BLaER1 treated with 17β-estradiol and CSF1 and Interleukin-3, amounts not matched to agents 10 nM and 100 nM (cell line): Measurements from ENCODE around the gene CIRBP.

Experiments used
- H3K27ac ChIP-seq, 11 experiments: shearing (Covaris generic); formaldehyde crosslinking; 2 replicates each; pipeline ENCODE4 v1.8.1; 2022
- H3K27me3 ChIP-seq, 11 experiments: shearing (Covaris generic); formaldehyde crosslinking; 2 replicates each; pipeline ENCODE4 v1.8.1; 2022
- H3K36me3 ChIP-seq, 11 experiments: shearing (Covaris generic); formaldehyde crosslinking; 2 replicates each; pipeline ENCODE4 v1.8.1; 2022
- H3K4me1 ChIP-seq, 10 experiments: shearing (Covaris generic); formaldehyde crosslinking; 2 replicates each; pipeline ENCODE4 v1.8.1; 2022
- H3K4me2 ChIP-seq, 11 experiments: shearing (Covaris generic); formaldehyde crosslinking; 2 replicates each; pipeline ENCODE4 v1.8.1; 2022
- H3K4me3 ChIP-seq, 10 experiments: shearing (Covaris generic); formaldehyde crosslinking; 2 replicates each; pipeline ENCODE4 v1.8.1; 2022
- H3K9ac ChIP-seq, 11 experiments: shearing (Covaris generic); formaldehyde crosslinking; 2 replicates each; pipeline ENCODE4 v1.8.1; 2022
- H3K9me3 ChIP-seq, 11 experiments: shearing (Covaris generic); formaldehyde crosslinking; replicated peaks in 1 of 11; 2 replicates each; pipeline ENCODE4 v1.8.1; 2022
- H4K20me1 ChIP-seq, 11 experiments: shearing (Covaris generic); formaldehyde crosslinking; 2 replicates each; pipeline ENCODE4 v1.8.1; 2022
- Cebpa-rat ChIP-seq, 11 experiments: shearing (Covaris generic); IDR thresholded peaks; 2 replicates each; pipeline ENCODE4 v1.8.1; 2022

CIRBP gene

GRCh38 chr19:1224047-1224825 is 44.9 kb upstream of the CIRBP start:
- no peaks in the 10 kb centered on the region for H3K27me3 ChIP-seq
- peak overlapping the region in 3 of 11 experiments; percentile 50 to 61 (median 52); a peak in 5 of 22 replicates for H3K4me2 ChIP-seq
- peak overlapping the region in 5 of 11 experiments; percentile 16 to 61 (median 44); a peak in 6 of 22 replicates for H3K9ac ChIP-seq
- no peak for TF ChIP-seq Cebpa-rat (IDR thresholded peaks at IDR 0.05)
- no peak overlapping the region; a peak in 1 of 22 replicates for H3K27ac ChIP-seq
- H3K9me3 ChIP-seq, result no peaks in the 10 kb centered on the region
- peaks cover 84 to 95% (median 90%) of the 10 kb centered on the region in 11 experiments for H3K36me3 ChIP-seq
- H3K4me1 ChIP-seq, result peaks cover 10 to 41% (median 15%) of the 10 kb centered on the region in 10 experiments; a peak in 18 of 20 replicates
- no peak overlapping the region for H3K4me3 ChIP-seq
- H4K20me1 ChIP-seq, result peaks cover 68 to 95% (median 79%) of the 10 kb centered on the region in 11 experiments

GRCh38 chr19:1224847-1225246 is 44.3 kb upstream of the CIRBP start:
- peak overlapping the region in 1 of 11 experiments; percentile 6; a peak in 1 of 22 replicates for H3K27ac ChIP-seq
- H3K27me3 ChIP-seq, result no peaks in the 10 kb centered on the region
- H3K4me2 ChIP-seq, result peak overlapping the region in 3 of 11 experiments; percentile 50 to 61 (median 52); a peak in 7 of 22 replicates
- H3K4me3 ChIP-seq, result no peak overlapping the region
- H3K9ac ChIP-seq, result peak overlapping the region in 5 of 11 experiments; percentile 16 to 61 (median 44); a peak in 7 of 22 replicates
- peaks cover 65 to 90% (median 76%) of the 10 kb centered on the region in 11 experiments for H4K20me1 ChIP-seq
- no peaks in the 10 kb centered on the region for H3K9me3 ChIP-seq
- TF ChIP-seq Cebpa-rat (IDR thresholded peaks at IDR 0.05), result no peak
- H3K4me1 ChIP-seq, result peaks cover 10 to 41% (median 15%) of the 10 kb centered on the region in 10 experiments; a peak in 18 of 20 replicates
- H3K36me3 ChIP-seq, result peaks cover 82 to 93% (median 88%) of the 10 kb centered on the region in 11 experiments

- peak overlapping the region in 5 of 11 experiments; percentile 16 to 61 (median 36); a peak in 7 of 22 replicates for H3K9ac ChIP-seq
- H3K36me3 ChIP-seq, result peaks cover 74 to 85% (median 80%) of the 10 kb centered on the region in 11 experiments
Observed at GRCh38 chr19:1225440-1226226, 43.5 kb upstream of the CIRBP start.

GRCh38 chr19:1226227-1226518 is 43.0 kb upstream of the CIRBP start:
- Histone ChIP-seq H3K27ac (no peak overlapping the region), H3K9me3 (no peaks in the 10 kb centered on the region), H3K4me3 (no peak overlapping the region), H3K4me2 (0 out of 22 replicates have a peak overlapping the region, but pooled peaks of 1 of the 11 experiments have one; percentile 61), H3K27me3 (no peaks in the 10 kb centered on the region), H3K4me1 (peaks cover 10 to 41% (median 15%) of the 10 kb centered on the region in 10 experiments; a peak in 18 of 20 replicates), H4K20me1 (peaks cover 52 to 88% (median 62%) of the 10 kb centered on the region in 11 experiments; a peak in 21 of 22 replicates), H3K9ac (peak overlapping the region in 1 of 11 experiments; percentile 61; a peak in 1 of 22 replicates), H3K36me3 (peaks cover 69 to 80% (median 75%) of the 10 kb centered on the region in 11 experiments)
- no peak for TF ChIP-seq Cebpa-rat (IDR thresholded peaks at IDR 0.05)

More at GRCh38 chr19:1225440-1226226, 43.5 kb upstream of the CIRBP start:
- Histone ChIP-seq H3K27ac (no peak overlapping the region; a peak in 1 of 22 replicates), H4K20me1 (peaks cover 58 to 90% (median 68%) of the 10 kb centered on the region in 11 experiments; a peak in 21 of 22 replicates), H3K4me2 (peak overlapping the region in 3 of 11 experiments; percentile 50 to 61 (median 52); a peak in 6 of 22 replicates), H3K4me1 (peaks cover 10 to 41% (median 15%) of the 10 kb centered on the region in 10 experiments; a peak in 18 of 20 replicates), H3K27me3 (no peaks in the 10 kb centered on the region), H3K9me3 (no peaks in the 10 kb centered on the region), H3K4me3 (no peak overlapping the region)
- no peak for TF ChIP-seq Cebpa-rat (IDR thresholded peaks at IDR 0.05)

GRCh38 chr19:1226522-1227303 is 42.4 kb upstream of the CIRBP start:
- Histone ChIP-seq H3K36me3 (peaks cover 65 to 74% (median 69%) of the 10 kb centered on the region in 11 experiments), H4K20me1 (peaks cover 47 to 85% (median 57%) of the 10 kb centered on the region in 11 experiments; a peak in 21 of 22 replicates), H3K9me3 (no peaks in the 10 kb centered on the region), H3K4me2 (no peak overlapping the region), H3K27ac (no peak overlapping the region), H3K4me1 (peaks cover 10 to 40% (median 14%) of the 10 kb centered on the region in 10 experiments; a peak in 18 of 20 replicates), H3K9ac (no peak overlapping the region), H3K27me3 (no peaks in the 10 kb centered on the region), H3K4me3 (no peak overlapping the region)
- no peak for TF ChIP-seq Cebpa-rat (IDR thresholded peaks at IDR 0.05)

GRCh38 chr19:1227304-1228054 is 41.7 kb upstream of the CIRBP start:
- H3K4me2 ChIP-seq, result no peak overlapping the region
- H3K36me3 ChIP-seq, result peaks cover 57 to 67% (median 62%) of the 10 kb centered on the region in 11 experiments
- peaks cover 5 to 33% (median 13%) of the 10 kb centered on the region in 10 experiments; a peak in 18 of 20 replicates for H3K4me1 ChIP-seq
- H3K27me3 ChIP-seq, result no peaks in the 10 kb centered on the region
- no peak overlapping the region for H3K27ac ChIP-seq
- no peak overlapping the region for H3K9ac ChIP-seq
- H4K20me1 ChIP-seq, result peaks cover 39 to 85% (median 53%) of the 10 kb centered on the region in 11 experiments; a peak in 21 of 22 replicates
- H3K4me3 ChIP-seq, result no peak overlapping the region
- TF ChIP-seq Cebpa-rat (IDR thresholded peaks at IDR 0.05), result no peak
- no peaks in the 10 kb centered on the region for H3K9me3 ChIP-seq

- Histone ChIP-seq H3K27me3 (no peaks in the 10 kb centered on the region), H3K9ac (no peak overlapping the region), H3K4me2 (no peak overlapping the region), H3K4me3 (no peak overlapping the region), H3K27ac (no peak overlapping the region), H3K36me3 (peaks cover 48 to 58% (median 53%) of the 10 kb centered on the region in 11 experiments), H3K9me3 (no peaks in the 10 kb centered on the region), H4K20me1 (peaks cover 30 to 85% (median 46%) of the 10 kb centered on the region in 11 experiments; a peak in 21 of 22 replicates), H3K4me1 (peaks cover 0 to 34% (median 12%) of the 10 kb centered on the region in 10 experiments; a peak in 8 of 20 replicates)
- no peak for TF ChIP-seq Cebpa-rat (IDR thresholded peaks at IDR 0.05)
Observed at GRCh38 chr19:1228161-1228957, 40.8 kb upstream of the CIRBP start.
